Dermis blood vessel endothelial cell (primary cell): ENCODE measurements around the gene PRMT2. TPM values are rescaled to one million over a fixed set of nuclear protein-coding genes. Genes with fewer than 3 reads are reported as not detected.
A peak's percentile ranks its signal among the peaks of the same experiment; 100 is the strongest.
"Not testable (repeated sequence)": the region's sequence is repeated elsewhere in the genome, so short reads cannot be mapped to it uniquely, and the experiment has no call there.

Experiments
- DNase-seq: peaks from one replicate; pipeline ENCODE4 v3.0.0; 2010
- total RNA-seq: library from RNA; depleted of rRNA; stranded (reverse); fragments of >200 nt; gene quantifications from 2 replicates; pipeline ENCODE4 v1.2.3, GENCODE V29; 2014

PRMT2 gene
- total RNA-seq, 1 donor from 2014 or later: 158 TPM

- DNase-seq: no peak
Measured at GRCh38 chr21:46618738-46619379, 16.6 kb upstream of the PRMT2 start.

GRCh38 chr21:46619846-46620245 is 15.6 kb upstream of the PRMT2 start:
- no peak for DNase-seq

GRCh38 chr21:46620846-46621245 is 14.6 kb upstream of the PRMT2 start:
- no peak for DNase-seq

GRCh38 chr21:46621457-46622182 is 13.9 kb upstream of the PRMT2 start:
- DNase-seq: no peak

- DNase-seq: peak; percentile 1
Measured at GRCh38 chr21:46622226-46622625, 13.2 kb upstream of the PRMT2 start.

- DNase-seq: no peak
Measured at GRCh38 chr21:46624050-46624449, 11.4 kb upstream of the PRMT2 start.

GRCh38 chr21:46625759-46626158 is 9.7 kb upstream of the PRMT2 start:
- DNase-seq: no peak

GRCh38 chr21:46626536-46626935 is 8.9 kb upstream of the PRMT2 start:
- no peak for DNase-seq

- DNase-seq: no peak
Measured at GRCh38 chr21:46626975-46627501, 8.4 kb upstream of the PRMT2 start.

- DNase-seq: no peak
Measured at GRCh38 chr21:46627726-46628125, 7.7 kb upstream of the PRMT2 start.

GRCh38 chr21:46628868-46629267 is 6.6 kb upstream of the PRMT2 start:
- DNase-seq: no peak

- not testable (repeated sequence) for DNase-seq
Measured at GRCh38 chr21:46630915-46631314, 4.6 kb upstream of the PRMT2 start.

- no peak for DNase-seq
Measured at GRCh38 chr21:46633566-46633965, 1.9 kb upstream of the PRMT2 start.

- DNase-seq: no peak
Measured at GRCh38 chr21:46634427-46634826, 1.0 kb upstream of the PRMT2 start.

- DNase-seq: peak; percentile 90
Measured at GRCh38 chr21:46634966-46635323, 529 bp upstream of the PRMT2 start.

GRCh38 chr21:46636181-46636512 is 673 bp downstream of the PRMT2 start:
- DNase-seq: no peak

GRCh38 chr21:46636550-46637285 is 1.2 kb downstream of the PRMT2 start:
- peak; percentile 22 for DNase-seq

- DNase-seq: peak; percentile 15
Measured at GRCh38 chr21:46637952-46638746, 2.7 kb downstream of the PRMT2 start.

- DNase-seq: peak; percentile 50
Measured at GRCh38 chr21:46639489-46640386, 4.3 kb downstream of the PRMT2 start.

- no peak for DNase-seq
Measured at GRCh38 chr21:46641656-46642055, 6.2 kb downstream of the PRMT2 start.

- no peak for DNase-seq
Measured at GRCh38 chr21:46643379-46644177, 8.1 kb downstream of the PRMT2 start.
